ENCODE measurements around the gene EGR2. TPM values are rescaled to one million over a fixed set of nuclear protein-coding genes. Genes with fewer than 3 reads are reported as not detected.

Gene EGR2
- total RNA-seq, 2 donors from 2014 or later: 0.20 to 8.2 TPM

- Histone ChIP-seq H3K27me3 (peaks cover 36% of the 10 kb centered on the region), H3K36me3 (no peaks in the 10 kb centered on the region), H3K9me3 (no peaks in the 10 kb centered on the region), H3K4me3 (peak overlapping the region; percentile 81), H3K27ac (no peak overlapping the region), H3K4me1 (peaks cover 16% of the 10 kb centered on the region), H3K9ac (ENCODE audit: low read depth in 2 of 2, low read length in 2 of 2) (peak overlapping the region; percentile 19 to 82)
- TF ChIP-seq CTCF (IDR thresholded peaks at IDR 0.05): no peak
- intact Hi-C loops (cut with DNase I): loop anchor here (5.0 to 10.0 kb wide), 2 partner anchors 342 to 361 kb away; no protein-coding TSS in a partner anchor
- peak; percentile 21 for DNase-seq
Measured at GRCh38 chr10:62815381-62816075, 638 bp downstream of the EGR2 start.

GRCh38 chr10:62814756-62815380 is 1.3 kb downstream of the EGR2 start:
- Histone ChIP-seq H3K4me3 (peak overlapping the region; percentile 81), H3K9me3 (no peaks in the 10 kb centered on the region), H3K4me1 (peaks cover 16% of the 10 kb centered on the region), H3K27ac (no peak overlapping the region), H3K27me3 (peaks cover 35% of the 10 kb centered on the region), H3K36me3 (no peaks in the 10 kb centered on the region), H3K9ac (ENCODE audit: low read depth in 2 of 2, low read length in 2 of 2) (peak overlapping the region; percentile 16 to 19)
- DNase-seq: no peak
- intact Hi-C loops (cut with DNase I): loop anchor here (5.0 to 10.0 kb wide), 2 partner anchors 342 to 360 kb away; no protein-coding TSS in a partner anchor
- no peak for TF ChIP-seq CTCF (IDR thresholded peaks at IDR 0.05)

GRCh38 chr10:62813981-62814380 is 2.2 kb downstream of the EGR2 start:
- no peaks in the 10 kb centered on the region for H3K9me3 ChIP-seq
- peaks cover 26% of the 10 kb centered on the region for H3K27me3 ChIP-seq
- no peak overlapping the region for H3K4me3 ChIP-seq
- H3K4me1 ChIP-seq: peaks cover 16% of the 10 kb centered on the region
- DNase-seq: no peak
- no peak overlapping the region for H3K27ac ChIP-seq
- TF ChIP-seq CTCF (IDR thresholded peaks at IDR 0.05): no peak
- H3K36me3 ChIP-seq: no peaks in the 10 kb centered on the region
- intact Hi-C loops (cut with DNase I): loop anchor here (10.0 kb wide), 1 partner anchor 359 kb away; no protein-coding TSS in a partner anchor
- no peak overlapping the region for H3K9ac ChIP-seq (ENCODE audit: low read depth in 2 of 2, low read length in 2 of 2)

- DNase-seq: no peak
- no peaks in the 10 kb centered on the region for H3K9me3 ChIP-seq
- no peaks in the 10 kb centered on the region for H3K36me3 ChIP-seq
- peaks cover 16% of the 10 kb centered on the region for H3K4me1 ChIP-seq
- intact Hi-C loops (cut with DNase I): loop anchor here (10.0 kb wide), 1 partner anchor 359 kb away; no protein-coding TSS in a partner anchor
- TF ChIP-seq CTCF (IDR thresholded peaks at IDR 0.05): no peak
- H3K4me3 ChIP-seq: no peak overlapping the region
- H3K9ac ChIP-seq (ENCODE audit: low read depth in 2 of 2, low read length in 2 of 2): no peak overlapping the region
- peaks cover 21% of the 10 kb centered on the region for H3K27me3 ChIP-seq
- H3K27ac ChIP-seq: no peak overlapping the region
Measured at GRCh38 chr10:62813453-62813852, 2.7 kb downstream of the EGR2 start.

- H3K27me3 ChIP-seq: peaks cover 19% of the 10 kb centered on the region
- H3K9ac ChIP-seq (ENCODE audit: low read depth in 2 of 2, low read length in 2 of 2): no peak overlapping the region
Measured at GRCh38 chr10:62812672-62813439, 3.3 kb downstream of the EGR2 start.

More at GRCh38 chr10:62812672-62813439, 3.3 kb downstream of the EGR2 start:
- no peak for TF ChIP-seq CTCF (IDR thresholded peaks at IDR 0.05)
- Histone ChIP-seq H3K4me3 (no peak overlapping the region), H3K9me3 (no peaks in the 10 kb centered on the region), H3K27ac (no peak overlapping the region), H3K4me1 (peaks cover 12% of the 10 kb centered on the region), H3K36me3 (no peaks in the 10 kb centered on the region)
- no peak for DNase-seq
- intact Hi-C loops (cut with DNase I): loop anchor here (10.0 kb wide), 1 partner anchor 358 kb away; no protein-coding TSS in a partner anchor
